NCI-H1417 treated with DMSO at 0.1 percent for 48 hours (cell line): ENCODE data around the gene SNX10.
"Not testable (repeated sequence)": the region's sequence is repeated elsewhere in the genome, so short reads cannot be mapped to it uniquely, and the experiment has no call there.

ENCODE experiments used
- DNase-seq: peaks from one replicate; lab custom pipeline; 2025; lab: John Stamatoyannopoulos, UW

Gene SNX10

GRCh38 chr7:26291699-26292538 is at the start of gene SNX10:
TSS of gene SNX10 (plus strand) at chr7:26291862. CDS start at chr7:26346443, 54,581 bp downstream.
- peak; percentile 43 for DNase-seq

GRCh38 chr7:26245150-26245549 is 46.5 kb upstream of the SNX10 start:
- no peak for DNase-seq

- no peak for DNase-seq
Measured at GRCh38 chr7:26250239-26250638, 41.4 kb upstream of the SNX10 start.

- DNase-seq: not testable (repeated sequence)
Measured at GRCh38 chr7:26261866-26262265, 29.8 kb upstream of the SNX10 start.

GRCh38 chr7:26265065-26265464 is 26.6 kb upstream of the SNX10 start:
- no peak for DNase-seq

- DNase-seq: no peak
Measured at GRCh38 chr7:26265499-26266075, 26.1 kb upstream of the SNX10 start.

- no peak for DNase-seq
Measured at GRCh38 chr7:26267601-26268166, 24.0 kb upstream of the SNX10 start.

- DNase-seq: no peak
Measured at GRCh38 chr7:26275213-26275612, 16.4 kb upstream of the SNX10 start.

- peak; percentile 1 for DNase-seq
Measured at GRCh38 chr7:26278770-26279169, 12.9 kb upstream of the SNX10 start.

- no peak for DNase-seq
Measured at GRCh38 chr7:26279405-26279804, 12.3 kb upstream of the SNX10 start.

- DNase-seq: no peak
Measured at GRCh38 chr7:26280097-26280496, 11.6 kb upstream of the SNX10 start.

- DNase-seq: no peak
Measured at GRCh38 chr7:26280723-26281122, 10.9 kb upstream of the SNX10 start.

- DNase-seq: no peak
Measured at GRCh38 chr7:26284477-26284876, 7.2 kb upstream of the SNX10 start.

GRCh38 chr7:26284995-26285632 is 6.5 kb upstream of the SNX10 start:
- no peak for DNase-seq

- DNase-seq: no peak
Measured at GRCh38 chr7:26286157-26286556, 5.5 kb upstream of the SNX10 start.

GRCh38 chr7:26288126-26288525 is 3.5 kb upstream of the SNX10 start:
- DNase-seq: not testable (repeated sequence)

- DNase-seq: no peak
Measured at GRCh38 chr7:26291251-26291650, 411 bp upstream of the SNX10 start.

GRCh38 chr7:26292768-26293560 is 1.3 kb downstream of the SNX10 start:
- DNase-seq: no peak

- DNase-seq: no peak
Measured at GRCh38 chr7:26293569-26294308, 2.1 kb downstream of the SNX10 start.

- no peak for DNase-seq
Measured at GRCh38 chr7:26295015-26295414, 3.4 kb downstream of the SNX10 start.

GRCh38 chr7:26295586-26295985 is 3.9 kb downstream of the SNX10 start:
- DNase-seq: no peak
